ENCODE measurements around the gene RAB11B.
"Not testable (repeated sequence)": the region's sequence is repeated elsewhere in the genome, so short reads cannot be mapped to it uniquely, and the experiment has no call there.

Gene RAB11B

DNA sequence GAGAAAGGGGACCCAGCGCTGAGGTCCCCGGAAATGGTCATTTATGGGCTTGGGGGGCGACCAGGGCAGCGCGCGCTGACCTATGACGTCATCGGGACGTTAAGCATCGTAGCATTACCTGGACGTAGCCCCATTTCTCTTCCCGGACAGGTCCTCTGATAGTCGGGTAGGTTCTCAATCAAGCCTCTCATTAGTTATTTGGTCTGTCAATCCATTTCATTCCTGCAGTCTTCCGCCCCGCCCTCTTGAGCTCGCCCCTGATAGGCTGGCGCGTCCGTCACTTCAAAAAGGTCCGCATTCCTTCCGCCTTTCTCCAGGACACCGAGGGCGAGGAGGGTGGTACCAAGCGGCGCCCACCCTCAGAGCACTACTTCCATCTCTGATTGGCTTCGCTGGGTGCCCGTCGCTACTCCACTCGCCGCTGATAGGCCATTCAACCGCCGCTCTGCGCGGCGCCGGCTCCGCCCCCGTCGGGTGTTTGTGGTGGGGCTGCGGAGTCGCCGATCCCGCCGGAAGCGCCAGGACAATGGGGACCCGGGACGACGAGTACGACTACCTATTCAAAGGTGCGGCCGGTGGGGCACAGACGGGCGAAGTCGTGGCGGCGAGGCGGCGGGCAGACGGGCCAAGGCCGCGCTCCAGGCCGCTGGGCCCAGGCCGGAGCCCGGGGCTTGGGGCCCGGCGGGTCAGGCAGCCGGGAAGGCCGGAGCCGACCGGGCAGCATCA lies at the start of gene RAB11B:
Gene RAB11B (plus strand): TSS at position 470 of the 726 bp plus-strand sequence. CDS start 57 bp downstream, at position 527.
- DNase-seq (ENCODE audit: low spot score): peak; percentile 99

DNA sequence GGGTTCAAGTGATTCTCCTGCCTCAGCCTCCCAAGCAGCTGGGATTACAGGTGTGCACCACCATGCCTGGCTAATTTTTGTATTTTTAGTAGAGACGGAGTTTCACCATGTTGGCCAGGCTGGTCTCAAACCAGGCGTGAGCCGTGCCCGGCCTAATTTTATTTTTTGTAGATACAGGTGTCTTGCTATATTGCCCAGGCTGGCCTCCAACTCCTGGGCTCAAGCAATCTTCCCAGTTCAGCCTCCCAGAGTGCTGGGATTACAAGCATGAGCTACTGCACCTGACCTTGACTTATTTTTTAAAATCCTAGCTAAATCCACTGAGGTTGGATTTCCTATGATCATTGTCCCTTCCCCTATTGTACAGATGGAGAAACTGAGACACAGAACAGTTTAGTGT lies 48.7 kb upstream of the RAB11B start:
- DNase-seq (ENCODE audit: low spot score): not testable (repeated sequence)

DNA sequence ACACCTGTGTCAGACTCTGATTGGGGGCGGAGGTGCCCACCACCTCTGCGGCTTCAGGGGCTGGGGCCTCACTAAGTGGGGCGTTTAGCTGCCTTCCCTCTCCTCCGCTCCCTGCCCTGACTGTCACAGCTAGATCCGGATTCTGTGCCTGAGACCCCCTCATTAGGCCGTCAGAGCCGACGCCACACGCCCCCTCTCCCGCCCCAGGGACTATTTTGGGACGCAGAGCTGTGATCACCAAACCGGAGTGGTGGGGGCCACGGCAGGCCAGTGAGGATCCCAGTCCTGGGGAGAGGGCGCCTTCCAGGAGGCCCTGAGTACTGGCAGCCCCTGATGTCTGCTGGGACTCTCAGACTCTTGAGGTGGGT lies 47.9 kb upstream of the RAB11B start:
- no peak for DNase-seq (ENCODE audit: low spot score)

DNA sequence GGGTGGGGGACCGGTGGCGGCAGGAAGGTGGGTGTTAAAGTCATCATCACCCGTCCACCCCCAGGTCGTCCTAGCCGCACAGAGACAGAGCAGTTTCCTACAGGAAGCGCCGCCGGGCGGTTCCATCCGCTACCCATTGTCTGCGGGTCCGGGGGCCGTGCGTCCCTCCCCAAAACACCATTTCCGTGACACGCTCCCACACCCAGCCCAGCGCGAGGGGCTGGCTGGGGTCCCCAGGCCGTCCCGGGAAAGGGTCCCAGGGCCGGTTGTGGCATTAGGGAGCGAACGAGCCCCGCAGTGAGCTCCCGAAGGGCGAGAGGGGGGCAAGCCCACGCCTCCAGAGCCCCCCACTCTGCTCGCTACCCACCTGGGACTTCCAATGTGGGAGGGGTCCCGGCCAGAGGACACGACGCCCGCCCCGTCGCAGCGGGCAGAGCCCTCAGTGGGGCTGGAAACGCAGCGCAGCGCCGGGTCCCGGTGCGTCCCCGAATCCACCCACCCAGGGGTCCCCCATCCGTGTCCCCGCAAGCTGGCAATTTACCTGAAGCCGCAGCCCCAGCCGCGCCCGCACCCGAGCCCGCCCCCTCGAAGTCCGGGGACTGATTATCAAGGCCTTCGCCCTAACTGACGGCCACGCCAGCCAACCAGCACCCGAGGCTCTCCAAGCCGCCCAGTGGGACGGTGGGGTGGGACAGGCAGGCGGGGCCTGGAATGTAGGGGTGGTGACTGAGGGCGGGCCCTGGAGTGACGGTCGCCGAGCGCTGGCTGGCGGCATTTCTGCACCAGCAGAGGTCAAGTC lies 47.3 kb upstream of the RAB11B start, which contains the start of gene KANK3:
Gene KANK3 (minus strand): TSS at position 579 of the 799 bp plus-strand sequence. CDS start 5,434 bp downstream, outside the sequence.
- DNase-seq (ENCODE audit: low spot score): peak; percentile 83

DNA sequence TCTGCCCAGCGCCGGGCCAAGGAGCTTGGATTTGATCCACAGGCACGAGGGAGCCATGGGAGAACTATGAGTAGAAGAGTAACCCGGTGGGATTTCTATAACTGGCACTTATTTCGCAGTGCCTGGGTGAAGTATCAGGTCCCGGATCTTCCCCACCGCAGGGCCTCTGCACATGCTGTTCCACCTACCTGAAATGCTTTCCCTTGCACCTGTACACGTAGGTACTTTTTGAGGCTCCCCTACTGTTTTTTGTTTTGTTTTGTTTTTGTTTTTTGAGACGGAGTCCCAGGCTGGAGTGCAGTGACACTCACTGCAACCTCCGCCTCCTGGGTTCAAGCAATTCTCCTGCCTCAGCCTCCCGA lies 46.7 kb upstream of the RAB11B start:
- DNase-seq (ENCODE audit: low spot score): no peak

DNA sequence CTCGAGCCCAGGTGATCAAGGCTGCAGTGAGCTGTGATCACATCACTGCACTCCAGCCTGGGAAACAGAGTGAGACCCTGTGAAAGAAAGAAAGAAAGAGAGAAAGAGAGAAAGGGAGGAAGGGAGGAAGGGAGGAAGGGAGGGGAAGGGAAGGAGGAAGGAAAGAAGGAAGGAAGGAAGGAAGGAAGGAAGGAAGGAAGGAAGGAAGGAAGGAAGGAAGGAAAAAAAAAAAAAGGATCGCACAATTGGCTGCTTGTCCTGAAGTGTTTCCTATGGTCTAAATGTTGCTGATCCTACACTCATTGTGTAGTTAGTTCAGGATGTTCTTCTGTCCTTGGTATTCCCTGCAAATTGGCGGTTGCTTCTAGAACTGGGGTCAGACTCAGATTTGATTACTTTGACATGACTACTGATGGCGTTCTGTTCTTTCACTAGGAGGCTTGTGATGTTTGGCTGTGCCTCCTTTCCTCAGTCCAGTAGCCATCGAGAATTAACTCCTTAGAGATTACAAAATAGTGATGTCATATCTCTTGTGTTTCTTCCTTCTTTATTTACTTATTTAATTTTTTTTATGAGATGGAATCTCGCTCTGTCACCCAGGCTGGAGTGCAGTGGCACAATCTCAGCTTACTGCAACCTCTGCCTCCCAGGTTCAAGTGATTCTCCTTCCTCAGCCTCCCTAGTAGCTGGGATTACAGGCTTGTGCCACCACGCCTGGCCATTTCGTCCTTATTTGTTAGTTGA lies 40.4 kb upstream of the RAB11B start:
- DNase-seq (ENCODE audit: low spot score): not testable (repeated sequence)

DNA sequence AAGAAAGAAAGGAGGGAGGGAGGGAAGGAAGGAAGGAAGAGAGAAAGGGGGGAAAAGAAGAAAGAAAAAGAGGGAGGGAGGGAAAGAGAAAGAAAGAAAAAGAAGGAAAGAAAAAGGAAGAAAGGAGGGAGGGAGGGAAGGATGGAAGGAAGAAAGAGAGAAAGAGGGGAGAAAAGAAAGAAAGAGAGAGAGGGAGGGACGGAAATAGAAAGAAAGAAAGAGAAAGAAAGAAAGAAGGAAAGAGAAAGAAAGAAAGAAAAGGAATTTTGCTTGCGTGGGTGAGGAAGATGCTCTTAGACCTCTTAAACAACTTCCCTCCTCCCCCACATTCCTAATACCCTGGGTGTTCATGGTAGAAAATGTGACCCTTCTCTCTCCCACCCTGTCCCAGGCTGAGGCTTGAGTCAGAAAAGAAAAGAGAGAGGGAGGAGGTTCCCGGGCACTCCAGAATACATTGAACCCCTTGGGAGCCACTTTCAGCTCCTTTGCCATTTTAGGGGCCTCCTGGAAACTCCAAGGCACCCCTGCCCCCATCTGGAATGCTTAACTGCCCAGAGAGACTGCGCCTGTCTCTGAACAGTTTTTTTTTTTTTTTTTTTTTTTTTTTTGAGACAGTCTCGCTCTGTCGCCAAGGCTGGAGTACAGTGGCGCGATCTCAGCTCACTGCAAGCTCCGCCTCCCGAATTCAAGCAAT lies 37.9 kb upstream of the RAB11B start:
- DNase-seq (ENCODE audit: low spot score): no peak

DNA sequence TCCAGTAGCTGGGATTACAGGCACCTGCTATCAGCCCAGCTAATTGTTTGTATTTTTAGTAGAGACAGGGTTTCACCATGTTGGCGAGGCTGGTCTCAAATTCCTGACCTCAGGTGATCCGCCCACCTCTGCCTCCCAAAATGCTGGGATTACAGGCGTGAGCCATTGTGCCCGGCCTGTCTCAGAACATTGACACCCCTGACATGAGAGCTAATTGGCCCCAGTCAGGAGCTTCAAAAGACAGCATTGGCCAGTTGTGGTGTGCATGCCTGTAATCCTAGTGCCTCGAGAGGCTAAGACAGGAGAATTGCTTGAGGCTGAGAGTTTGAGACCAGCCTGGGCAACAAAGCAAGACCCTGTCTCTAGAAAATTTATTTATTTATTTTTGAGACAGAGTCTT lies 37.3 kb upstream of the RAB11B start:
- not testable (repeated sequence) for DNase-seq (ENCODE audit: low spot score)

DNA sequence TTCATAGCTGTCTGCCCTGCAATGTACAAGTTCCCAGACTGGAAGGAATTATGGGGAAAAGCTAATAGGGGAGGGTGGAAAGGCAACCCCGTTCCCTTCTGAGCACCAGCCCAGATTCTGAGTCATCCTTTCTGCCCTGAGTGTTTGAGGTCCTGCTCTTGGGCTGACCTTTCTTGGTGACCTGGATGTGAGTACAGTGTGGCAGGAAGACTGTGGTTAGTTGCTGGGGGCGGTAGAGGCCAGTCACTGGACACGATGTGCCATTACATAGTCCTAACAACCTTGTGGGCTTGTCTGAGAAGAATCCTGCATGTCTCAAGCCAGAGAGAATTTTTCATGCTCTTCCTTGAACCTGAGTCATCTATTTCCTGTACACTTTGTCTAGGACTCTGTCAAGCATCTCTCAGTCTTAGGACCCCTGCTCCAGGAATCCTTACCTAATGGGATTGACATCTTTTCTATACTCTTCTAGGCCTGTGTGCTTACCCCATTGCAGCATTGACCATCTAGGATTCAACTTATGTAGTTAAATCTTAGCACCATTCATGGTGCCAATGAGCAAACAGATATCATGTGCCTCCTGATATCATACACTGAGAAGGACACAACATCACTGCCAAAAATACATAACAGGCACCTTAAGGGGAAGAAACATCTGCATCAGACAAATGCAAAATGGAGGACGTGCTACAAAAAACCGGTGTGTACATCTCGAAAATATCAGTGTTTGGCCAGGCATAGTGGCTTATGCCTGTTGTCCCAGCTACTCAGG lies 34.3 kb upstream of the RAB11B start:
- no peak for DNase-seq (ENCODE audit: low spot score)

DNA sequence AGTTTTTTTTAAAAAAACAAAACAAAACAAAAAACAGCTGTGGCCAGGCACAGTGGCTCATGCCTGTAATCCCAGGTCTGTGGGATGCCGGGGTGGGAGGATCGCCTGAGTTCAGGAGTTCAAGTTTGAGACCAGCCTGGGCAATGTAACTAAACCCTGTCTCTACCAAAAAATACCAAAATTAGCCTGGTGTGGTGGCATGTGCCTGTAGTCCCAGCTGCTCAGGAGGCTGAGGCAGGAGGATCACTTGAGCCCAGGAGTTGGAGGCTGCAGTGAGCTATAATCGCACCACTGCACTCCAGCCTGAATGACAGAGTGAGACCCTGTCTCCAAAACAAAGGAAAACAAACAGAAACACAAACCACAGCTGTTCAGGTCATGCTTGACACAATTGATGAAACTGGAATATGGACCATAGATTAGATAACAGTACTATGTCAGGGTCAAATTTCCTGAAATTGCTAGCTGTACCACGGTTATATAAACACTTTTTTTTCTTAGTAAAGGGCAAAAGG lies 33.1 kb upstream of the RAB11B start:
- DNase-seq (ENCODE audit: low spot score): no peak

DNA sequence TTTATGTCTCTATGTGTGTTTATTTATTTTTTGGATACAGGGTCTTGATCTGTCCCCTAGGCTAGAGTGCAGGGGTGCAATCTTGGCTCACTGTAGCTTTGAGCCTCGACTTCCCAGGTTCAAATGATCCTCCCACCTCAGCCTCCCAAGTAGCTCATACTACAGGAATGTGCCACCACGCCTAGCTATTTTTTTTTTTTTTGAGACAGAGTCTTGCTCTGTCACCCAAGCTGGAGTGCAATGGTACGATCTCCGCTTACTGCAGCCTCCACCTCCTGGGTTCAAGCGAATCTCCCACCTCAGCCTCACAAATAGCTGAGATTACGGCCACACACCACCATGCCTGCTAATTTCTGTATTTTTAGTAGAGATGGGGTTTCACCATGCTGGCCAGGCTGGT lies 31.2 kb upstream of the RAB11B start:
- DNase-seq (ENCODE audit: low spot score): no peak

DNA sequence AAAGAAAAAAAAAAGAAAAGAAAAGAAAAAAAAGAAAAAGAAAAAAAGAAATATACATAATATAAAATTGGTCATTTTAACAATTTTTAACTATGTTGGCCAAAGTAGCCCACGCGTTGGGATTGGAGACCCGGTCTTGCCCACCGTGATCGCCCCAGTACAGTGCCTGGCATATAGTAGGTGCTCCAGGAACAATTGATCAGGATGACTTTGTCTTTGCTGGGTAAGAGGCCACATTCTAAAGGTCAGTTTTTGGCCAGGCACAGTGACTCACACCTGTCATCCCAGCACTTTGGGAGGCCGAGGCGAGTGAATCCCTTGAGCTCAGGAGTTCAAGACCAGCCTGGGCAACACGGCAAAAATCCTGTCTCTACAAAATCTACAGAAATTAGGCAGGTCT lies 30.0 kb upstream of the RAB11B start:
- no peak for DNase-seq (ENCODE audit: low spot score)

DNA sequence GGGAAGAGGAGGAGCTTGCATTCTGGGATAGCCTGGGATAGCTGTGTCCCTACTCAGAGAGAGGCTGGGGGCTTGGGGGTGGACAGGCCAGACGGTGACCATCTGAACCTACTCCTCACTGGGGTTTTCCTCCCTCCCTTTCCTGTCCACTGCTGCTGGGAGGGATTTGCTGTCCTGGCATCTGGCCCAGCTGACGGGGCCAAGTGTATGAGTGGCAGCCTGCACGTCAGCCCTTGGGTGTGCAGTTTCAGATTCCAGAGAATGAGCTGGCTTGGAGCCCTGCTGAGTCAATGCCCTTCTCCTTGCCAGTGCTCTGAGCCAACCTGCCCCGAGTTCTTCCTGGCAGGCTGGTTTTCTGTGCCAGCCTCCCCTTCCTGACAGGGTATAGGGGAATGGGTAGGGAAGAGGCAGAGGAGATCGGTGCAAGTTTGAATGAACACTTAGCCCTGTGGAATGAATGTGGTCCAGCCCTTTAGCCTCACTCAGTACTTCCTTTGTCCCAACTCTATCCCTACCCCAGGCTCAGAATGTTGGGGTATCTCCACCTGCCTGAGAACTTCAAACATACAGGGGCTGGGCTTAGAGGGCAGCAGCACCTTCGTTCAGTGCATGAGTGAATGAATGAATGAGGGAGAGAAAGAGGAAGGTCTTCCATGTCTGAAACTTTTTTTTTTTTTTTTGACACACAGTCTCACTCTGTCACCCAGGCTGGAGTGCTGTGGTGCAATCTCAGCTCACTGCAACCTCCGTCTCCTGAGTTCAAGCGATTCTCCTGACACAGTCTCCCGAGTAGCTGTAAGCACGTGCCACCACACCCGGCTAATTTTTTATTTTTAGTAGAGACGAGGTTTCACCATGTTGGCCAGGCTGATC lies 28.0 kb upstream of the RAB11B start:
- DNase-seq (ENCODE audit: low spot score): peak; percentile 65

DNA sequence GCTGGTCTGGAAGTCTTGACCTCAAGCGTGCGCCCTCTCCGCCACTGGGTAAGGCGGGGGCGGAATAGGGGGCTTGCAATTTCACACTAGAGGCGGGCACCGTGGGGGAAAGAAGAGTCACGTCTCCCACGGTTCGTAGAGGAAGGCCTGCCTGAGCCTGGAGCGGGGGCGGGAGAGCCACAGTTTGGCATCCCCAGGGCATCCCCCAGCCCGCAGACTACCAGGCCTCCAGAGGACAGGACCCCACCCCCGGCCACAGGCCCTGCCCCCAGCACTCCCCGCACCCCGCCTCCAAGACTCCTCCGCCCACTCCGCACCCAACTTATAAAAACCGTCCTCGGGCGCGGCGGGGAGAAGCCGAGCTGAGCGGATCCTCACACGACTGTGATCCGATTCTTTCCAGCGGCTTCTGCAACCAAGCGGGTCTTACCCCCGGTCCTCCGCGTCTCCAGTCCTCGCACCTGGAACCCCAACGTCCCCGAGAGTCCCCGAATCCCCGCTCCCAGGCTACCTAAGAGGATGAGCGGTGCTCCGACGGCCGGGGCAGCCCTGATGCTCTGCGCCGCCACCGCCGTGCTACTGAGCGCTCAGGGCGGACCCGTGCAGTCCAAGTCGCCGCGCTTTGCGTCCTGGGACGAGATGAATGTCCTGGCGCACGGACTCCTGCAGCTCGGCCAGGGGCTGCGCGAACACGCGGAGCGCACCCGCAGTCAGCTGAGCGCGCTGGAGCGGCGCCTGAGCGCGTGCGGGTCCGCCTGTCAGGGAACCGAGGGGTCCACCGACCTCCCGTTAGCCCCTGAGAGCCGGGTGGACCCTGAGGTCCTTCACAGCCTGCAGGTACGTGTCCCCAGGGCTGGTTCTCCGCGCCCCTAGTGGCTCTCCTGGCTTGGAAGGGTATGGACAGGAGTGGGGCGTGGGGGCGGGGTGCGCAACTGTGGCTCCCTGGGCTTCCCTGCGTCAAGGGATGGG lies 26.1 kb upstream of the RAB11B start, which contains the start of gene ANGPTL4:
Gene ANGPTL4 (plus strand): TSS at position 353 of the 969 bp plus-strand sequence. CDS start 167 bp downstream, at position 520.
- DNase-seq (ENCODE audit: low spot score): no peak

DNA sequence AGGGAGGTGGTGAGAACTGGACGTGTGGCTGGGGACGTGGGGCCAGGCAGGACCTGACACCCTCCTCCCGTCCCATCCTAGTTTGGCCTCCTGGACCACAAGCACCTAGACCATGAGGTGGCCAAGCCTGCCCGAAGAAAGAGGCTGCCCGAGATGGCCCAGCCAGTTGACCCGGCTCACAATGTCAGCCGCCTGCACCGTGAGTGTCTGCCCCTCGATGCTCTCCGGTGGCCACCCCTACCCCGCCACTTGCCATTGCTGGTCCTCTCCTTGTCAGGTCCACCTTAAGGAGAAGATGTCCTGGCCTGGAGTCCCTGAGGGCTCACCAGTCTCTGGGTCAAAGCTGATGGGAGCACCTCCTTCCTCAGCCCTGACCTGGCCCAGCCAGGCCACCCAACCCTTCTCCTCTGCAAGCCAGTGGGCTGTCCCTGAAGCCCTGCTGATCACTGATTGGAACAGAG lies 24.0 kb upstream of the RAB11B start:
- DNase-seq (ENCODE audit: low spot score): no peak

DNA sequence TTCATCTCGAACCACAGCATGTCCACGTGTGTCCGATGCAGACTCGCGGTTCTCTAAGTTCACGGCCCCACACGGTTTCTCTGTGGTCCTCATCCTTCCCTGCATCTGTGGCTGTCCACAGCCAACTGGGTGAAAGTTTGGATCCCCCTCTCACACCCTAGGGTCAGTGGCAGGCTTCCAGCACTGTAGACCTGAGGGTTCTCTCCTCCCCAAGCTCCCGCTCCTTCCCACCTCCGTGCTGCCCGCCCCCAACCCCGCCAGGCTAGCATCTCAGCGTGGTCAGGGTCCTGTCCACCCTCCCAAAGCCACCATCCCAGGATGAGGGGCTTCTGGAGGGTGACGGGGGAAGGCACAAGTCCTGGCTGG lies 23.2 kb upstream of the RAB11B start:
- no peak for DNase-seq (ENCODE audit: low spot score)

DNA sequence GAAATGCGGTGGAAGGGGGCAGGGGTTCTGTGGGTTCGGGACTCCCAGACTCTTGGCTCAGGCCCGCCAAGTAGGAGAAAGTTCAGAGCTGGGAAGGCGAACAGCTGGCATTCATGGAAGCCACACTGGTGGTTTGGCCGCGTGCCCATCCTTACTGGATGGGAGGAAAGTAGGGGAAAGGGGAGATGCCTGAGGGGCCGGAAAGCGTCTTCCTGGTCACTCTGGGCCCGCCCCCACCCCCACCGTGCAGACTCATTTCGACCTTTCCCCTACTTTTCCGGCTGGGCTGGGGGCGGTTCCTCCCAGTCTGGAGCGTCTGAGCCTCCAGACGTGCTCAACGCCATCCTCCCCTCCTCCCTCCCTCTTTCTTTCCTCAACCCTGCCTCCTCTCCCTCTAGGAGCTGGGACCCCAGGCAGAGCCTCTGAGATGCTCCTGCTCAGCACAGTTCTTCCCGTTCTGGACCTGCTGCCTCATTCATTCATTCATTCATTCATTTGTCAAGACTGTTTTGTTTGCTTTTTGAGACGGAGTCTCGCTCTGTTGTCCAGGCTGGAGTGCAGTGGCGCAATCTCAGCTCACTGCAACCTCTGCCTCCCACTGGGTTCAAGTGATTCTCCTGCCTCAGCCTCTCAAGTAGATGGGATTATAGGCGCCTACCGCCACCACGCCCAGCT lies 22.7 kb upstream of the RAB11B start:
- DNase-seq (ENCODE audit: low spot score): no peak
